Erythroblast (primary cell): ENCODE results near the gene MYCBP2.
"Not testable (repeated sequence)": the region's sequence is repeated elsewhere in the genome, so short reads cannot be mapped to it uniquely, and the experiment has no call there.

Source experiments
- DNase-seq, 2 experiments: peaks; one replicate each; lab custom pipeline; 2025; lab: John Stamatoyannopoulos, UW
- GATA1 ChIP-seq: IDR thresholded peaks from 2 replicates; pipeline ENCODE4 v1.6.1; 2011; ENCODE audit warnings: low read depth, mild to moderate bottlenecking, control low read depth, low read length, moderate library complexity
- POLR2A ChIP-seq: IDR thresholded peaks from 2 replicates; pipeline ENCODE4 v1.6.1; 2011; ENCODE audit warnings: mild to moderate bottlenecking, low read length

The MYCBP2 gene

GRCh38 chr13:77305266-77305665 lies 21.6 kb downstream of the MYCBP2 start:
- no peak for DNase-seq
- TF ChIP-seq GATA1 (no peak), POLR2A (no peak)

- no peak for TF ChIP-seq GATA1
- no peak for TF ChIP-seq POLR2A
- DNase-seq, result peak; percentile 15 to 19
These were observed 26.5 kb downstream of the MYCBP2 start for GRCh38 chr13:77300176-77301037.

GRCh38 chr13:77299587-77299986 lies 27.3 kb downstream of the MYCBP2 start:
- no peak for TF ChIP-seq POLR2A
- no peak for TF ChIP-seq GATA1
- no peak for DNase-seq

- no peak for DNase-seq
- TF ChIP-seq GATA1, result no peak
These were observed 28.5 kb downstream of the MYCBP2 start for GRCh38 chr13:77298426-77298825.

GRCh38 chr13:77291774-77292173 lies 35.1 kb downstream of the MYCBP2 start:
- TF ChIP-seq POLR2A, result no peak
- no peak for DNase-seq

- TF ChIP-seq GATA1 (no peak), POLR2A (no peak)
- DNase-seq, result no peak
These were observed 36.6 kb downstream of the MYCBP2 start for GRCh38 chr13:77290342-77290741.

GRCh38 chr13:77289851-77290250 lies 37.0 kb downstream of the MYCBP2 start:
- no peak for DNase-seq
- TF ChIP-seq POLR2A, result no peak
- no peak for TF ChIP-seq GATA1

GRCh38 chr13:77285632-77286031 lies 41.3 kb downstream of the MYCBP2 start:
- DNase-seq, result not testable (repeated sequence)

- no peak for DNase-seq
- TF ChIP-seq POLR2A, result no peak
- TF ChIP-seq GATA1, result no peak
These were observed 41.8 kb downstream of the MYCBP2 start for GRCh38 chr13:77285098-77285497.

GRCh38 chr13:77274126-77274525 lies 52.8 kb downstream of the MYCBP2 start:
- no peak for DNase-seq
- TF ChIP-seq GATA1, result no peak

- no peak for DNase-seq
- TF ChIP-seq POLR2A, result no peak
- TF ChIP-seq GATA1, result no peak
These were observed 57.8 kb downstream of the MYCBP2 start for GRCh38 chr13:77269141-77269540.

- TF ChIP-seq GATA1 (no peak), POLR2A (no peak)
- DNase-seq, result no peak
These were observed 59.5 kb downstream of the MYCBP2 start for GRCh38 chr13:77267362-77267761.

- TF ChIP-seq GATA1 (no peak), POLR2A (no peak)
These were observed 61.6 kb downstream of the MYCBP2 start for GRCh38 chr13:77265336-77265735.

GRCh38 chr13:77262198-77262597 lies 64.7 kb downstream of the MYCBP2 start:
- no peak for DNase-seq
- no peak for TF ChIP-seq POLR2A

More at GRCh38 chr13:77265336-77265735, 61.6 kb downstream of the MYCBP2 start:
- DNase-seq, result no peak

GRCh38 chr13:77250975-77251374 lies 75.9 kb downstream of the MYCBP2 start:
- DNase-seq, result no peak

GRCh38 chr13:77245224-77245623 lies 81.7 kb downstream of the MYCBP2 start:
- DNase-seq, result not testable (repeated sequence)

More at GRCh38 chr13:77250975-77251374, 75.9 kb downstream of the MYCBP2 start:
- no peak for TF ChIP-seq POLR2A
- TF ChIP-seq GATA1, result no peak
